ENCODE data around the gene IRF6. TPM values are rescaled to one million over a fixed set of nuclear protein-coding genes. Genes with fewer than 3 reads are reported as not detected.

The IRF6 gene
- total RNA-seq, 1 donor from 2014 or later: 23.4 TPM

DNA sequence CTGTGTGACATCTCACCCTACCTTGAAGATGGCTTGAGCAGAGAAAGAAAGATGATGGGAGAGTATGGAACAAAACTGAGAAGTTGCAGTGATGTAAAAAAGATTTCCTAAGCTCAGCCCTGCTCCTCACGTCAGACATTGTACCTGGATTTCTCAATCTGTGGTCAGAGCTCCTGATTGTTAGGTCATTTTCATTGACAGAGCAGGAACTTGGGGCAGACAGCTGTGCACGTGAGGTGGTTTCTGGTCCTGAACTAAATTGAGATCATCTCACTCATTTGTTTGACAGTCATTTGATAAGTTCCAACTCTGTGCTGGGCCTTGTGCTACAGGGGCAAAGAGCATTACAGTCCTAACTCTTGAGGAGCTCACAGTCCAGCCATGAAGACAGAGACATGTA lies 39.9 kb downstream of the IRF6 start:
- no peak overlapping the region for H3K4me3 Mint-ChIP-seq (ENCODE audit: low read depth)

DNA sequence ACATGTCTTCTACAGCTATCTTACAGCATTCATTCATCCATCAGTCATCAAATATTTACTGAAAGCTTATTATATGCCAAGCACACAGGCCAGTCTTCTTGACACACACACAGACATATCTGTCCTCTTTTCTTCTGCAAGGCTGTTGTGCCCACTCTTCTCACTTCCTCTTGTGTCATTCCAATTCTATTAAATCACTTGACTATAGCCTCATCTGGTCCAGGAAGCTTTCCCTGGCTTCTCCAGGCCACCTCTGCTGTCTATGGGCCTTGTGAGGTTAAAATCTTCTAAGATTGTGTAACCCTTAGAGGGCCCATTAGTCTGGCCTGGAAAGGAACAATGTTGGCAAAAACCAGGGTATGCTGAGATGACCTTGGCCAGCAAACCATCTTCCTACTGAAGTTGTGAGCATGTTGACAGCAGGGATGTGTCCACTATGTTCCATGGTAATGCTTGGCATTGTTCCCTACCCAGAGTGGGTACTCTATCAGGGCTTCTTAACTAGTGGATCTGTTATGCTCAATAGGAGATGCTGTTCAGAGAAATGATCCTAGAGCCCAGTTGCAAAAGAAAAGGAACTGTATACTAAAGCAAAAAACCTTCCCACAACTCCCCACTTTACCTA lies 44.8 kb downstream of the IRF6 start:
- H3K9me3 Mint-ChIP-seq (ENCODE audit: low read depth): no peaks in the 10 kb centered on the region
- H3K4me3 Mint-ChIP-seq (ENCODE audit: low read depth): no peak overlapping the region
- no peaks in the 10 kb centered on the region for H3K36me3 Mint-ChIP-seq (ENCODE audit: insufficient read depth)
- peaks cover 25% of the 10 kb centered on the region for H3K27me3 Mint-ChIP-seq
- DNase-seq (ENCODE audit: low spot score, unreplicated experiment): no peak
- H3K27ac Mint-ChIP-seq: no peak overlapping the region
- TF ChIP-seq, protein P1, sequence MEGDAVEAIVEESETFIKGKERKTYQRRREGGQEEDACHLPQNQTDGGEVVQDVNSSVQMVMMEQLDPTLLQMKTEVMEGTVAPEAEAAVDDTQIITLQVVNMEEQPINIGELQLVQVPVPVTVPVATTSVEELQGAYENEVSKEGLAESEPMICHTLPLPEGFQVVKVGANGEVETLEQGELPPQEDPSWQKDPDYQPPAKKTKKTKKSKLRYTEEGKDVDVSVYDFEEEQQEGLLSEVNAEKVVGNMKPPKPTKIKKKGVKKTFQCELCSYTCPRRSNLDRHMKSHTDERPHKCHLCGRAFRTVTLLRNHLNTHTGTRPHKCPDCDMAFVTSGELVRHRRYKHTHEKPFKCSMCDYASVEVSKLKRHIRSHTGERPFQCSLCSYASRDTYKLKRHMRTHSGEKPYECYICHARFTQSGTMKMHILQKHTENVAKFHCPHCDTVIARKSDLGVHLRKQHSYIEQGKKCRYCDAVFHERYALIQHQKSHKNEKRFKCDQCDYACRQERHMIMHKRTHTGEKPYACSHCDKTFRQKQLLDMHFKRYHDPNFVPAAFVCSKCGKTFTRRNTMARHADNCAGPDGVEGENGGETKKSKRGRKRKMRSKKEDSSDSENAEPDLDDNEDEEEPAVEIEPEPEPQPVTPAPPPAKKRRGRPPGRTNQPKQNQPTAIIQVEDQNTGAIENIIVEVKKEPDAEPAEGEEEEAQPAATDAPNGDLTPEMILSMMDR (IDR thresholded peaks at IDR 0.05; ENCODE audit: unreplicated experiment): no peak
- H3K4me1 Mint-ChIP-seq (ENCODE audit: low read depth): no peaks in the 10 kb centered on the region

More for the DNA sequence above, 39.9 kb downstream of the IRF6 start:
- Mint-ChIP-seq H3K4me1 (ENCODE audit: low read depth) (no peaks in the 10 kb centered on the region), H3K36me3 (ENCODE audit: insufficient read depth) (no peaks in the 10 kb centered on the region), H3K27ac (no peak overlapping the region), H3K27me3 (peaks cover 18% of the 10 kb centered on the region), H3K9me3 (ENCODE audit: low read depth) (no peaks in the 10 kb centered on the region)
- TF ChIP-seq, protein P1 (IDR thresholded peaks at IDR 0.05; ENCODE audit: unreplicated experiment): no peak
- DNase-seq (ENCODE audit: low spot score, unreplicated experiment): no peak

DNA sequence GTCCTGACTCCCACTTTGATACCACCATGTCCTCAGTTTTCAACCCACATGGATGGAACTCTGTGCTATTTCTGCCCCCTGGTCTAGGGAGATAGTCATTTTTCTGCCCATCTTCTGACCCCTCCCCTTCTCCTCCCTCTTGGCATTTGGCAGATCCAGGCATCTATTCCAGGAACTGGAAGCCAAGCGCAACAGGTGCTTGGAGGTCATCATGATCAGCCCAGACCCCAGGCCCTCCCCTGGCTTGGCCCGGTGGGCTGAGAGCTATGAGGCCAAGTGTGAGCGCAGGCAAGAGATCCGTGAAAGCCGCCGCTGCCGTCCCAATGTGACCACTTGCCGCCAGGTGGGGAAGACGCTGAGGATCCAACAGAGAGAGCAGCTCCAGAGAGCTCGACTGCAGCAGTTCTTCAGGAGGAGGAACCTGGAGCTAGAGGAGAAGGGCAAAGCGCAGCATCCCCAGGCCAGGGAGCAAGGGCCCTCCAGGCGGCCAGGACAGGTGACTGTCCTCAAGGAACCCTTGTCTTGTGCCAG lies 46.0 kb downstream of the IRF6 start:
- Mint-ChIP-seq H3K4me3 (ENCODE audit: low read depth) (no peak overlapping the region), H3K27ac (no peak overlapping the region), H3K9me3 (ENCODE audit: low read depth) (no peaks in the 10 kb centered on the region), H3K36me3 (ENCODE audit: insufficient read depth) (no peaks in the 10 kb centered on the region), H3K4me1 (ENCODE audit: low read depth) (no peaks in the 10 kb centered on the region), H3K27me3 (peaks cover 28% of the 10 kb centered on the region)
- no peak for DNase-seq (ENCODE audit: low spot score, unreplicated experiment)
- TF ChIP-seq, protein P1 (IDR thresholded peaks at IDR 0.05; ENCODE audit: unreplicated experiment): no peak

DNA sequence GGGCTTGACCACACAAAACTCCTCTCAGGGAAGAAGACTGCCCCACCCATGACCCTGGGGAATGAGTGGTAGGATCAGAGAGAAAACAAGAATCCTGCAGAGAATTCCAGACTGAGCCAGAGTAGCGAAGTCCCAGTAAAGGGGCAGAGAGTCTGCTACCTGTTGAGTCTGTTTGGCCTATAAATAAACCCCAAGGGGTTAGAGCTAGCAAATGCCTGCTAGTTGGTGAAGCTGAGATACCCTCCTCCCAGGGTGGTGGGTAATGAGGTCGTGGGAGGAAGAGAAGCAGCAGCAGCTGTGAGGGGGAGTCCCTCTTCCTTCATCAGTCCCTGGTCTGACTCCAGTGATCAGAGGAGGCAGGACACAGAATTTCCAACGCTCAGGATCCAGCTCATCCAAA lies 47.5 kb downstream of the IRF6 start:
- no peak for DNase-seq (ENCODE audit: low spot score, unreplicated experiment)
- peaks cover 26% of the 10 kb centered on the region for H3K27me3 Mint-ChIP-seq
- no peak overlapping the region for H3K27ac Mint-ChIP-seq
- no peaks in the 10 kb centered on the region for H3K9me3 Mint-ChIP-seq (ENCODE audit: low read depth)
- H3K36me3 Mint-ChIP-seq (ENCODE audit: insufficient read depth): no peaks in the 10 kb centered on the region
- H3K4me1 Mint-ChIP-seq (ENCODE audit: low read depth): no peaks in the 10 kb centered on the region
- TF ChIP-seq, protein P1 (IDR thresholded peaks at IDR 0.05; ENCODE audit: unreplicated experiment): no peak
- H3K4me3 Mint-ChIP-seq (ENCODE audit: low read depth): no peak overlapping the region

DNA sequence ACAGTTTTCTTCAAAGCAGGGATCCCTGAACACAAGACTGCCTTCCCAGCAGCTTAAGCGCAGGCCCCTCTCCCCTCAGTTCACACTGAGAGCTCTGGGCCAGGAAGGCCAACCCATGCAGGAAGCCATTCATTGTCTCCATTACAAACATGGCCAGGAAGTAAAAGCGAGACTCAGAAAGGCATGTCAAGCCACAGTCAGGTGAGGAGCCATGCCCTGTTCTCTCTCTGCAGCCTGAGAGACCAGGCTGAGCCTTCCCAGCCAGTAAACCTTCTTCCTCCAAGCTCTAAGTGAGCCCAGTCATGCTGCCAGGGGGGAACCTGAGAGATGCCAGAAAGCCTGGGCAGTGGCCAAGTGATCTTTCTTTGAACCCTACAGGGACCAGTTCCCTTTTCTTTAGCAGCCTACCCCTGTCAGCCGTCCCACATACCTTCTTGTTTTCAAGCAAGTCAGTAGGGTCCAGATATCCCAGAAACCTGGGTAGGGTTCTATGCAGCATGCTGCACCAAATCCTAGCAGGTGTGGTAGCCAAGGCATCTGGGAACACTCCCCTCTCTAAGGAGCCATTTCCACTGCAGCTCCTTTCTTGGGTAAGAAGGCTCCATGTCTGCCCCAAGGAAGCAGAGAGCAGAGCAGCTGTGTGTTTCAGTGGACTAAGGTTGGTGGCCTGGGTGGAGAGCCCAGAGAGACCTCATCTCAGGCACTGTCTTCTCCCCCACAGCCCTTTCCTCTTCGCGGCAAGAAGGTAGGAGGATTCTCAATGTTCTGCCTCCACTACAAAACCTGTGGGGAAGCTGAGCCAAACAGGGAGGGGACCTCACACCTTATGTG lies 49.1 kb downstream of the IRF6 start:
- H3K27me3 Mint-ChIP-seq: peaks cover 20% of the 10 kb centered on the region
- no peaks in the 10 kb centered on the region for H3K9me3 Mint-ChIP-seq (ENCODE audit: low read depth)
- no peak for DNase-seq (ENCODE audit: low spot score, unreplicated experiment)
- H3K4me3 Mint-ChIP-seq (ENCODE audit: low read depth): no peak overlapping the region
- H3K4me1 Mint-ChIP-seq (ENCODE audit: low read depth): no peaks in the 10 kb centered on the region
- H3K27ac Mint-ChIP-seq: no peak overlapping the region
- no peaks in the 10 kb centered on the region for H3K36me3 Mint-ChIP-seq (ENCODE audit: insufficient read depth)
- TF ChIP-seq, protein P1 (IDR thresholded peaks at IDR 0.05; ENCODE audit: unreplicated experiment): no peak

All from progenitor cell of endocrine pancreas (in vitro differentiated cells).